Measurements from ENCODE around the gene PCDHGA1.

DNA sequence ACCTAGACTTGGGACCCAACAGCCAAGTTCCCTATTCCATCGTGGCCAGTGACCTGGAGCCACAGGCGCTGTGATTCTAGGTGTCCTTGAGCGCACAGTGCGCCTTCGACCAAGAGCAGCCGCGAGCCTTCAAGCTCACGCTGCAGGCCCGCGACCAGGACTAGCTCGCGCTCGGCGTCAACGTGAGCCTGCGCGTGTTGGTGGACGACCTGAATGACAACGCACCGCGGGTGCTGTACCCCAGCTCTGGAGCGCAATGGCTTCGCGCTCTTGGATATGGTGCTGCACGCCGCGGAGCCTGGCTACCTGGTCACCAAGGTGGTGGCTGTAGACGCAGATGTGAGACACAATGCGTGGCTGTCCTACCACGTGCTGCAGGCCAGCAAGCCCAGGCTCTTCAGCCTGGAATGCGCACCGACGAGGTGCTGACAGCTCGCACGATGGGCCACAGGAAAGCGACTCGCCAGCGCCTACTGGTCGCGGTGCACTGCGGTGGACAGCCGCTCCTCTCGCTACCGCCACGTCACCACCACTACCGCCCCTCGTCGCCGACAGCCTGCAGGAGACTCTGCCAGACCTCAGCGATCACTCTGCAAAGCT lies 111.4 kb downstream of the PCDHGA1 start:
- TF ChIP-seq EZH2phosphoT487 (IDR thresholded peaks at IDR 0.05): no peak
- TF ChIP-seq, protein P1, sequence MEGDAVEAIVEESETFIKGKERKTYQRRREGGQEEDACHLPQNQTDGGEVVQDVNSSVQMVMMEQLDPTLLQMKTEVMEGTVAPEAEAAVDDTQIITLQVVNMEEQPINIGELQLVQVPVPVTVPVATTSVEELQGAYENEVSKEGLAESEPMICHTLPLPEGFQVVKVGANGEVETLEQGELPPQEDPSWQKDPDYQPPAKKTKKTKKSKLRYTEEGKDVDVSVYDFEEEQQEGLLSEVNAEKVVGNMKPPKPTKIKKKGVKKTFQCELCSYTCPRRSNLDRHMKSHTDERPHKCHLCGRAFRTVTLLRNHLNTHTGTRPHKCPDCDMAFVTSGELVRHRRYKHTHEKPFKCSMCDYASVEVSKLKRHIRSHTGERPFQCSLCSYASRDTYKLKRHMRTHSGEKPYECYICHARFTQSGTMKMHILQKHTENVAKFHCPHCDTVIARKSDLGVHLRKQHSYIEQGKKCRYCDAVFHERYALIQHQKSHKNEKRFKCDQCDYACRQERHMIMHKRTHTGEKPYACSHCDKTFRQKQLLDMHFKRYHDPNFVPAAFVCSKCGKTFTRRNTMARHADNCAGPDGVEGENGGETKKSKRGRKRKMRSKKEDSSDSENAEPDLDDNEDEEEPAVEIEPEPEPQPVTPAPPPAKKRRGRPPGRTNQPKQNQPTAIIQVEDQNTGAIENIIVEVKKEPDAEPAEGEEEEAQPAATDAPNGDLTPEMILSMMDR (IDR thresholded peaks at IDR 0.05): no peak
